ENCODE measurements around the gene CBL.
"Not testable (repeated sequence)": the region's sequence is repeated elsewhere in the genome, so short reads cannot be mapped to it uniquely, and the experiment has no call there.

The CBL gene

GRCh38 chr11:119185981-119186634, 20.0 kb upstream of the CBL start:
- no peak for DNase-seq

- DNase-seq, result no peak
These were observed 18.8 kb upstream of the CBL start for GRCh38 chr11:119187123-119187892.

- DNase-seq, result no peak
These were observed 18.1 kb upstream of the CBL start for GRCh38 chr11:119188067-119188466.

DNA sequence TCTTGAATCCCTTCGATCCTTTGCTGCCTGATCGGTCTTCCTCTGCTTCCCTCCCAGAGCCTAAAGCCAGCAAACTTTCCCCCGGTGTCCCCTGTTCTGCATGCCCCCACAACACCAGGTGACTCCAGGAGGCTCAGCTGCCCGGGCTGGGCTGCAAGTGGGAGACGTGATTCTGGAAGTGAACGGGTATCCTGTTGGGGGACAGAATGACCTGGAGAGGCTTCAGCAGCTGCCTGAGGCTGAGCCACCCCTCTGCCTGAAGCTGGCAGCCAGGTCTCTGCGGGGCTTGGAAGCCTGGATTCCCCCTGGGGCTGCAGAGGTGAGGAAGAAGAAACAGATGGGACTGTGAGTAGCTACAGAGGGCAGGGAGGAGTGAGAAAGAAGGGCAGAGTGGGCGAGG, 17.3 kb upstream of the CBL start:
- no peak for DNase-seq

GRCh38 chr11:119189393-119189792, 16.7 kb upstream of the CBL start:
- DNase-seq, result no peak

- DNase-seq, result no peak
These were observed 15.6 kb upstream of the CBL start for GRCh38 chr11:119190531-119190930.

DNA sequence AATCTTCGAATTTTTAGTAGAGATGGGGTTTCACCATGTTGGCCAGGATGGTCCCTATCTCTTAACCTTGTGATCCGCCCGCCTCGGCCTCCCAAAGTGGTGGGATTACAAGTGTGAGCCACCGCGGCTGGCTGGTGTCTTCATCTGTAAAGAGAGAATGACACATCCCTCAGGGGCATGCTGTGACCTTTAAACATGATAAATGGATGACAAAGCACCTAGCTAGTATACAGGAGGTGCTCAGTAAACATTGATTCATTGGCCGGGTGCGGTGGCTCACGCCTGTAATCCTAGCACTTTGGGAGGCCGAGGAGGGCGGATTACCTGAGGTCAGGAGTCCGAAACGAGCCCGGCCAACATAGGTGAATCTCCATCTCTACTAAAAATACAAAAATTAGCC, 14.9 kb upstream of the CBL start:
- not testable (repeated sequence) for DNase-seq

- no peak for DNase-seq
These were observed 14.0 kb upstream of the CBL start for GRCh38 chr11:119192111-119192510.

- no peak for DNase-seq
These were observed 13.1 kb upstream of the CBL start for GRCh38 chr11:119193001-119193400.

GRCh38 chr11:119193626-119194025, 12.5 kb upstream of the CBL start:
- no peak for DNase-seq

DNA sequence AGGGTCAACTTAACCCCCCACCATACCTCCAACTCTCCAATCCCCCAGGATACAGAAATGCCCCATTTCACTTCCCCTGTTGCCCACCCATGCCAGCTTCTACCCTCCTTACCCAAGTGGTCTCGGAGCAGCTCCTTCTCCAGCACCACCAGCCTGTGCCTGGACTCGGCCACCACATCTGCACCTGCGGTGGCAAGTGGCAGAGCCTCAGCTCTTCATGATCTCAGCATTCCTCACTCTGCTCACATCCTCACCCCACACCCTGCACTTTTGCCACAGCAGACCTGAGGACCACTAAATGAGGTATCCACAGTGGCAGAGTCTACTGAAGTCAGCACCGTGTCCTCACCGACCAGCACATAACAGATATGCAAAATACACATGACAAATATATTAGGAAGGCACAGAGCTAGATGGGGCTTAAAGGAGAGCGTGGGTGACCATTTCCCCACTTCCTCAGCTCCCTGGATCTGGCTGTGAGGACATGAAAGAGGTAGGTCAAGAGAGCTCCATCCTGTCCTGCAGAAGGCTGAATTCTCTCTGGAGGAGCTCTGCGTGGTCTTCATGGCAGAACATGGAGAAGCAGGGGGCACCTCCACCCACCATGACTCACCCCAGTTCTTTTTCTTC, 11.2 kb upstream of the CBL start:
- DNase-seq, result no peak

- no peak for DNase-seq
These were observed 10.5 kb upstream of the CBL start for GRCh38 chr11:119195680-119196079.

GRCh38 chr11:119196833-119197483, 9.2 kb upstream of the CBL start:
- peak; percentile 68 to 78 for DNase-seq

DNA sequence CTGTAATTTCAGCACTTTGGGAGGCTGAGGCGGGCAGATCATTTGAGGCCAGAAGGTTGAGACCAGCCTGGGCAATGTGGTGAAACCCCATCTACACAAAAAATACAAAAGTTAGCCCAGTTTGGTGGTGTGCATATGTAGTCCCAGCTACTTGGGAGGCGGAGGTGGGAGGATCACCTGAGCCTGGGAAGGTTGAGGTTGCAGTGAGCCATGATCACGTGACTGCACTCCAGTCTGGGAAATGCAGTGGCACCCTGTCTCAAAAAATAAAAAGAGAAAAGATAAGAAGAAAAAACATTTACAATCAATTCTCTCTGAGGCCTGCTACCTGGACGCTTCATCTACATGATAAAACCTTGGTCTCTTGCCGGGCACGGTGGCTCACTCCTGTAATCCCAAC, 7.2 kb upstream of the CBL start:
- DNase-seq, result no peak

GRCh38 chr11:119201236-119201635, 4.9 kb upstream of the CBL start:
- DNase-seq, result not testable (repeated sequence)

DNA sequence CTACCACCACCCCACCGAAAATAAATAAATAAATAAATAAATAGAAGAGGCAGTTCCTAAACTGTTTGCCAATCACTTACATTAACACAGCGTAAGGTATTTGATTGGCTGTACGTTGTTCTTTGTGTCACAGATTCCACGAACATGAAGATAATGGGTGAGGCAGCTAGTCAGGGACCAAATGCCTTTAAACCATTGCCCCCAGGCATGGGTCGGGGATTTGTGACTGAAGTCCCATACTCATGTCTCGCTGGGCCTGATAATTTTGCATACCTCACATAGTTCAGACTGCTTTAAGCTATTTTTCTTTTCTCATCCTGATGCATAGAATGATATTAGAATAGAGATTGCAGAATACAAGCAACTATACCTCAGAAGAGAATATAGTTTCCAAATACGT, 3.6 kb upstream of the CBL start:
- no peak for DNase-seq

GRCh38 chr11:119204066-119204465, 2.1 kb upstream of the CBL start:
- DNase-seq, result no peak

- no peak for DNase-seq
These were observed 1.1 kb upstream of the CBL start for GRCh38 chr11:119205080-119205479.

- DNase-seq, result peak; percentile 51 to 55
These were observed 624 bp downstream of the CBL start for GRCh38 chr11:119206511-119207414.

DNA sequence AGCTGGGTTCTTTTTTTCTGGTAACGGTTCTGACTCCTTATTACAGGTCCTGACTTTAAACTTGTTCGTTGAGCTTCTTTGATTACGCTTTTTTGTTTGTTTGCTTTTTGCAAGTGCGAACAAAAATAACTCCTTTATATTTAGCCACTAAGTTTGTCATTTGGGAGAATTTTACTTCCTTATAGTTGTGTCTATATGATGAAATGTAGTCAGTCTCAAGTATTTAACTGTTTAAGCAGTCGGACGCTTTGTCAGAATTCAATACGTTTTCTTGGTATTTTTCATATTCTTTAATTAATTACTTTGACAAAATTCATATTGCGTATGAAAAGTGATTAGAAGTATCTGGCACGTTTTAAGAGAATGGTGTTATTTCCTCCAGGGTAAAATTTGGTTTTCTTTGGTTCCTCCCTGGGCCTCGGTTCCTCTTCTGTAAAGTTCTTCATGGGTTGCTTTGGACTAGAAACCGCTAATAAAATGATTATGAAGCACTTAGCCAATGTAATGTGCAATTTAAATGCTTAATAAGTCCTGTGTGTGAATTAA, 1.3 kb downstream of the CBL start:
- DNase-seq, result no peak

GRCh38 chr11:119209186-119209585, 3.0 kb downstream of the CBL start:
- no peak for DNase-seq

- DNase-seq, result no peak
These were observed 3.9 kb downstream of the CBL start for GRCh38 chr11:119210050-119210449.
